ENCODE results near the gene PDS5B. TPM values are rescaled to one million over a fixed set of nuclear protein-coding genes. Genes with fewer than 3 reads are reported as not detected.

Gene PDS5B
- total and polyA plus RNA-seq, 9 of the 15 experiments (the other 6 are each of a cell fraction or from before 2014, with no cell fraction given): 6.2 to 23.7 (median 13.1) TPM

- no peak for TF ChIP-seq KAT2B (IDR thresholded peaks at IDR 0.05; ENCODE audit: low read depth, low read length)
- no peak for TF ChIP-seq SMARCB1 (IDR thresholded peaks at IDR 0.05; ENCODE audit: insufficient read length, low read depth)
- peak in 1 of 2 experiments; percentile 62; a peak in 3 of 4 replicates for TF ChIP-seq TRIM24 (IDR thresholded peaks at IDR 0.05)
- TF ChIP-seq STAT5B (CRISPR knock-in tag; IDR thresholded peaks at IDR 0.05): no peak
- TF ChIP-seq, protein P1, sequence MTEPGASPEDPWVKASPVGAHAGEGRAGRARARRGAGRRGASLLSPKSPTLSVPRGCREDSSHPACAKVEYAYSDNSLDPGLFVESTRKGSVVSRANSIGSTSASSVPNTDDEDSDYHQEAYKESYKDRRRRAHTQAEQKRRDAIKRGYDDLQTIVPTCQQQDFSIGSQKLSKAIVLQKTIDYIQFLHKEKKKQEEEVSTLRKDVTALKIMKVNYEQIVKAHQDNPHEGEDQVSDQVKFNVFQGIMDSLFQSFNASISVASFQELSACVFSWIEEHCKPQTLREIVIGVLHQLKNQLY (CRISPR knock-in tag; conservative IDR thresholded peaks at IDR 0.05): no peak
- TF ChIP-seq POLR2G (IDR thresholded peaks at IDR 0.05; ENCODE audit: low read depth, low read length): peak; percentile 55
- no peak for TF ChIP-seq STAG1 (CRISPR knock-in tag; IDR thresholded peaks at IDR 0.05; ENCODE audit: borderline replicate concordance)
- TF ChIP-seq, protein P2, sequence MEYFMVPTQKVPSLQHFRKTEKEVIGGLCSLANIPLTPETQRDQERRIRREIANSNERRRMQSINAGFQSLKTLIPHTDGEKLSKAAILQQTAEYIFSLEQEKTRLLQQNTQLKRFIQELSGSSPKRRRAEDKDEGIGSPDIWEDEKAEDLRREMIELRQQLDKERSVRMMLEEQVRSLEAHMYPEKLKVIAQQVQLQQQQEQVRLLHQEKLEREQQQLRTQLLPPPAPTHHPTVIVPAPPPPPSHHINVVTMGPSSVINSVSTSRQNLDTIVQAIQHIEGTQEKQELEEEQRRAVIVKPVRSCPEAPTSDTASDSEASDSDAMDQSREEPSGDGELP (CRISPR knock-in tag; IDR thresholded peaks at IDR 0.05; ENCODE audit: borderline replicate concordance): 0 out of 2 replicates have a peak, but pooled peaks have one; percentile 4
- TF ChIP-seq PHF8 (IDR thresholded peaks at IDR 0.05; ENCODE audit: borderline replicate concordance, low read length): peak; percentile 70; the same call in 1 of the 2 replicates
- peak; percentile 13 for TF ChIP-seq DACH1 (IDR thresholded peaks at IDR 0.05; ENCODE audit: partially characterized antibody)
- peak; percentile 73; the same call in 1 of the 2 replicates for TF ChIP-seq SUPT5H (IDR thresholded peaks at IDR 0.05)
- TF ChIP-seq FOXP1 (CRISPR knock-in tag; IDR thresholded peaks at IDR 0.05): no peak
- no peak for TF ChIP-seq HES1 (IDR thresholded peaks at IDR 0.05; ENCODE audit: low read depth)
- TF ChIP-seq DPF2 (IDR thresholded peaks at IDR 0.05): peak; percentile 25; the same call in 1 of the 2 replicates
- no peak for TF ChIP-seq ATF3 (IDR thresholded peaks at IDR 0.05)
- no peak for TF ChIP-seq ATF3 (CRISPR knock-in tag; conservative IDR thresholded peaks at IDR 0.05)
- peak; percentile 94 for TF ChIP-seq HCFC1 (IDR thresholded peaks at IDR 0.05; ENCODE audit: low read depth, low read length)
- no peak for TF ChIP-seq ZNF12 (CRISPR knock-in tag; IDR thresholded peaks at IDR 0.05)
- TF ChIP-seq, protein P3, sequence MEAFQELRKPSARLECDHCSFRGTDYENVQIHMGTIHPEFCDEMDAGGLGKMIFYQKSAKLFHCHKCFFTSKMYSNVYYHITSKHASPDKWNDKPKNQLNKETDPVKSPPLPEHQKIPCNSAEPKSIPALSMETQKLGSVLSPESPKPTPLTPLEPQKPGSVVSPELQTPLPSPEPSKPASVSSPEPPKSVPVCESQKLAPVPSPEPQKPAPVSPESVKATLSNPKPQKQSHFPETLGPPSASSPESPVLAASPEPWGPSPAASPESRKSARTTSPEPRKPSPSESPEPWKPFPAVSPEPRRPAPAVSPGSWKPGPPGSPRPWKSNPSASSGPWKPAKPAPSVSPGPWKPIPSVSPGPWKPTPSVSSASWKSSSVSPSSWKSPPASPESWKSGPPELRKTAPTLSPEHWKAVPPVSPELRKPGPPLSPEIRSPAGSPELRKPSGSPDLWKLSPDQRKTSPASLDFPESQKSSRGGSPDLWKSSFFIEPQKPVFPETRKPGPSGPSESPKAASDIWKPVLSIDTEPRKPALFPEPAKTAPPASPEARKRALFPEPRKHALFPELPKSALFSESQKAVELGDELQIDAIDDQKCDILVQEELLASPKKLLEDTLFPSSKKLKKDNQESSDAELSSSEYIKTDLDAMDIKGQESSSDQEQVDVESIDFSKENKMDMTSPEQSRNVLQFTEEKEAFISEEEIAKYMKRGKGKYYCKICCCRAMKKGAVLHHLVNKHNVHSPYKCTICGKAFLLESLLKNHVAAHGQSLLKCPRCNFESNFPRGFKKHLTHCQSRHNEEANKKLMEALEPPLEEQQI (IDR thresholded peaks at IDR 0.05): peak; percentile 73
- 0 out of 4 replicates have a peak, but pooled peaks of 1 of the 2 experiments have one; percentile 39 for TF ChIP-seq TBL1XR1 (IDR thresholded peaks at IDR 0.05; ENCODE audit: low read length in 2 of 2)
- TF ChIP-seq EP400 (IDR thresholded peaks at IDR 0.05): peak; percentile 84
- no peak for TF ChIP-seq XRCC5 (IDR thresholded peaks at IDR 0.05; ENCODE audit: low read depth, low read length)
- 0 out of 2 replicates have a peak, but pooled peaks have one; percentile 32 for TF ChIP-seq JUND (IDR thresholded peaks at IDR 0.05; ENCODE audit: borderline replicate concordance, low read depth, low read length)
- TF ChIP-seq JUND (tag; IDR thresholded peaks at IDR 0.05; ENCODE audit: borderline replicate concordance, low read depth, low read length): no peak; the same call in 2 of the 3 replicates
Measured at GRCh38 chr13:32538621-32539246, 47.5 kb upstream of the PDS5B start, which contains the start of gene N4BP2L2 (continued).
